Smooth muscle cell (in vitro differentiated cells): Measurements from ENCODE around the gene MAP4. TPM values are rescaled to one million over a fixed set of nuclear protein-coding genes. Genes with fewer than 3 reads are reported as not detected.

Experiments used
- DNase-seq: peaks from one replicate; lab custom pipeline; 2025; ENCODE audit not compliant: unreplicated experiment; lab: John Stamatoyannopoulos, UW
- H2AFZ ChIP-seq: fragments of 200-600 bp; sonication (generic); 2 replicates; pipeline ENCODE4 v1.6.0; 2016; ENCODE audit warnings: antibody characterized with exemption, low read depth, mild to moderate bottlenecking
- H3F3A ChIP-seq: fragments of 200-600 bp; sonication (generic); 2 replicates; pipeline ENCODE4 v1.6.0; 2017; ENCODE audit warnings: antibody characterized with exemption, low read depth
- H3K27ac ChIP-seq: fragments of 200-600 bp; sonication (generic); 2 replicates; pipeline ENCODE4 v1.5.1; 2016; ENCODE audit warnings: low read depth, mild to moderate bottlenecking
- H3K27me3 ChIP-seq: fragments of 200-600 bp; sonication (generic); 2 replicates; pipeline ENCODE4 v1.6.1; 2016; ENCODE audit warnings: low read depth, mild to moderate bottlenecking
- H3K36me3 ChIP-seq: fragments of 200-600 bp; sonication (generic); 2 replicates; pipeline ENCODE4 v1.5.1; 2016; ENCODE audit warnings: low read depth
- H3K4me1 ChIP-seq: fragments of 200-600 bp; sonication (generic); 2 replicates; pipeline ENCODE4 v1.5.1; 2016; ENCODE audit warnings: low read depth
- H3K4me2 ChIP-seq: fragments of 200-600 bp; sonication (generic); 2 replicates; pipeline ENCODE4 v1.6.0; 2016; ENCODE audit warnings: mild to moderate bottlenecking
- H3K4me3 ChIP-seq: fragments of 200-600 bp; sonication (generic); 2 replicates; pipeline ENCODE4 v1.5.1; 2016; ENCODE audit warnings: mild to moderate bottlenecking
- H3K79me2 ChIP-seq: fragments of 200-600 bp; sonication (generic); 2 replicates; pipeline ENCODE4 v1.6.0; 2016; ENCODE audit warnings: low read depth, mild to moderate bottlenecking
- H3K9ac ChIP-seq: fragments of 200-600 bp; sonication (generic); 2 replicates; pipeline ENCODE4 v1.6.0; 2016; ENCODE audit warnings: low read depth
- H3K9me3 ChIP-seq: fragments of 200-600 bp; sonication (generic); replicated peaks from 2 replicates; pipeline ENCODE4 v1.5.1; 2016; ENCODE audit warnings: low read depth
- H4K20me1 ChIP-seq: fragments of 200-600 bp; sonication (generic); 2 replicates; pipeline ENCODE4 v1.6.0; 2016; ENCODE audit warnings: low read depth
- CTCF ChIP-seq: fragments of 200-600 bp; sonication (generic); IDR thresholded peaks from 2 replicates; pipeline ENCODE4 v1.5.1; 2017; ENCODE audit warnings: borderline replicate concordance, mild to moderate bottlenecking, antibody characterized with exemption; ENCODE audit not compliant: insufficient read depth, poor library complexity, severe bottlenecking
- WGBS: methylation state at CpG from one replicate; pipeline ENCODE4 v1.1.7; 2016; ENCODE audit warnings: low lambda C conversion rate; 5-methylcytosine and 5-hydroxymethylcytosine counted together
- polyA plus RNA-seq: library from polyadenylated mRNA; unstranded; fragments of >200 nt; fragmentation: Nextera tagmentation; extraction: Ambion mirVana; gene quantifications from 2 replicates; pipeline ENCODE4 v1.2.1, GENCODE V29; 2016
- total RNA-seq: library from RNA; depleted of rRNA; stranded (reverse); fragments of >200 nt; gene quantifications from 2 replicates; pipeline ENCODE4 v1.2.3, GENCODE V29; 2014

MAP4 gene
- total and polyA plus RNA-seq, 2 experiments from 2014 or later = 114 to 166 TPM

GRCh38 chr3:47849699-47850563 is 166.3 kb downstream of the MAP4 start:
- no peaks in the 10 kb centered on the region for H3K4me1 ChIP-seq
- H3K9me3 ChIP-seq = no peaks in the 10 kb centered on the region
- no peak overlapping the region for H3K9ac ChIP-seq
- no peak overlapping the region for H2AFZ ChIP-seq
- no peaks in the 10 kb centered on the region for H3K27me3 ChIP-seq
- no peaks in the 10 kb centered on the region for H3K79me2 ChIP-seq
- 92% methylated on average over 33 of the region's 35 CpGs for WGBS
- DNase-seq = no peak
- no peak overlapping the region for H3K4me3 ChIP-seq
- no peak overlapping the region for H3K27ac ChIP-seq
- no peaks in the 10 kb centered on the region for H3K36me3 ChIP-seq
- H4K20me1 ChIP-seq = peaks cover 35% of the 10 kb centered on the region
- peak; percentile 38 for TF ChIP-seq CTCF
- H3F3A ChIP-seq = peaks cover 38% of the 10 kb centered on the region
- H3K4me2 ChIP-seq = no peak overlapping the region

DNA sequence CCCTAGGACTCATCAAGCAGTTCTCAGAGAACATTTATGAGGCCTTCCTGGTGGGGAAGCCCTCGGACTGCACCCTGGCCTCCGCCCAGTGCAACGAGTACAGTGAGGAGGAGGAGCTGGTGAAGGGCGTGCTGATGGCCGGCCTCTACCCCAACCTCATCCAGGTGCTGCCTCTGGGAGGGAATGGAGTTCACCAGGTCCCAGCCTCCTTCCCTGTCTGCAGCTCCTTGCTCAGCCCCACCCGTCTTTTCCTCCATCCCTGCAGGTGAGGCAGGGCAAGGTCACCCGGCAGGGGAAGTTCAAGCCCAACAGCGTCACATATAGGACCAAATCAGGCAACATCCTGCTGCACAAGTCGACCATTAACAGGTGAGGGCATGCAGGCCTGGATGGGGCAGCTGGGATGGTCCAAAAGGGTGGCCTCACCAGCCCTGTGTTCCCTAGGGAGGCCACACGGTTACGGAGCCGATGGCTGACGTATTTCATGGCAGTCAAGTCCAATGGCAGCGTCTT is 167.0 kb downstream of the MAP4 start:
- Histone ChIP-seq H3K4me1 (no peaks in the 10 kb centered on the region), H3K79me2 (no peaks in the 10 kb centered on the region), H3K36me3 (no peaks in the 10 kb centered on the region), H4K20me1 (peaks cover 34% of the 10 kb centered on the region), H3K9ac (no peak overlapping the region), H3K4me3 (no peak overlapping the region), H3K27me3 (no peaks in the 10 kb centered on the region), H2AFZ (no peak overlapping the region), H3K9me3 (no peaks in the 10 kb centered on the region), H3F3A (peaks cover 32% of the 10 kb centered on the region), H3K4me2 (no peak overlapping the region), H3K27ac (no peak overlapping the region)
- no peak for DNase-seq
- WGBS = 94% methylated on average over 13 of the region's 14 CpGs
- TF ChIP-seq CTCF = no peak

GRCh38 chr3:47848599-47849117 is 167.6 kb downstream of the MAP4 start:
- H3K79me2 ChIP-seq = no peaks in the 10 kb centered on the region
- H3K4me3 ChIP-seq = no peak overlapping the region
- H3K9ac ChIP-seq = no peak overlapping the region
- H4K20me1 ChIP-seq = peaks cover 34% of the 10 kb centered on the region
- no peaks in the 10 kb centered on the region for H3K27me3 ChIP-seq
- H2AFZ ChIP-seq = no peak overlapping the region
- H3K36me3 ChIP-seq = no peaks in the 10 kb centered on the region
- no peaks in the 10 kb centered on the region for H3K4me1 ChIP-seq
- no peak overlapping the region for H3K27ac ChIP-seq
- H3F3A ChIP-seq = peaks cover 30% of the 10 kb centered on the region
- H3K4me2 ChIP-seq = no peak overlapping the region
- DNase-seq = no peak
- no peak for TF ChIP-seq CTCF
- H3K9me3 ChIP-seq = no peaks in the 10 kb centered on the region
- WGBS = 97% methylated on average over 20 of the region's 23 CpGs
